GM12801 (cell line): ENCODE results near the gene PITX1.

Experiments
- CTCF ChIP-seq: IDR thresholded peaks from one replicate; pipeline ENCODE4 v1.5.1; 2011; ENCODE audit warnings: control low read depth; ENCODE audit not compliant: insufficient read length; ENCODE audit errors: extremely low read depth

The PITX1 gene

GRCh38 chr5:135066781-135067180, 32.8 kb upstream of the PITX1 start:
- no peak for TF ChIP-seq CTCF

- no peak for TF ChIP-seq CTCF
These were observed 31.6 kb upstream of the PITX1 start for GRCh38 chr5:135065306-135066265.

GRCh38 chr5:135064235-135064570, 30.2 kb upstream of the PITX1 start:
- no peak for TF ChIP-seq CTCF

GRCh38 chr5:135063511-135064234, 29.6 kb upstream of the PITX1 start:
- TF ChIP-seq CTCF: no peak

GRCh38 chr5:135063056-135063445, 29.0 kb upstream of the PITX1 start:
- no peak for TF ChIP-seq CTCF

GRCh38 chr5:135062216-135063055, 28.4 kb upstream of the PITX1 start:
- TF ChIP-seq CTCF: no peak

- no peak for TF ChIP-seq CTCF
These were observed 27.0 kb upstream of the PITX1 start for GRCh38 chr5:135061001-135061400.
